Measurements from ENCODE around the gene PCBP1. TPM values are rescaled to one million over a fixed set of nuclear protein-coding genes. Genes with fewer than 3 reads are reported as not detected.

PCBP1 gene
- polyA plus RNA-seq (2012; rRNA removed) = 60.7 and 94.0 TPM in 2 replicates
- 79.9 and 99.1 TPM in 2 replicates for polyA plus RNA-seq (2012; cell fraction: cytosol; rRNA removed)
- 61.4 and 69.9 TPM in 2 replicates for polyA plus RNA-seq (2012; cell fraction: nucleus; rRNA removed)

- H3K4me2 ChIP-seq = peak within 1 kb of the TSS; percentile 98
- peak; percentile 99 for DNase-seq
- H4K20me1 ChIP-seq (ENCODE audit: insufficient read depth) = peaks cover 9% of the 10 kb centered on the region
- H3K4me1 ChIP-seq (ENCODE audit: control insufficient read depth in 1 of 2, insufficient read depth in 2 of 2, low read depth in 1 of 2, low read length in 1 of 2) = peaks cover 21 to 29% of the 10 kb centered on the region in 2 experiments; a peak in 3 of 4 replicates
- ChIA-PET POLR2A (interaction anchor here (1.0 to 4.1 kb wide), 6 partner anchors 38 to 173 kb away, joined by 3 to 36 read pairs (median 15); partner anchors contain the start of genes C2orf42 and MXD1), CTCF (interaction anchor here (0.9 to 3.4 kb wide), 2 partner anchors 56 to 175 kb away, joined by 5 to 12 read pairs; no protein-coding TSS in a partner anchor)
- H2AFZ ChIP-seq (ENCODE audit: low read depth) = peak within 1 kb of the TSS; percentile 100
- H3K79me2 ChIP-seq (ENCODE audit: insufficient read depth) = peaks cover 40% of the 10 kb centered on the region
- H3K27me3 ChIP-seq (ENCODE audit: insufficient read depth) = no peaks in the 10 kb centered on the region
- under 1% methylated on average over 42 of the region's 94 CpGs for WGBS (ENCODE audit: low lambda C conversion rate)
- H3K36me3 ChIP-seq (replicated peaks in 1 of 2; ENCODE audit: control insufficient read depth in 1 of 2, insufficient read depth in 2 of 2, low read length in 1 of 2) = peaks cover 36 to 49% of the 10 kb centered on the region in 2 experiments
- peak within 1 kb of the TSS; percentile 85 to 97 for H3K4me3 ChIP-seq (ENCODE audit: low read depth in 2 of 2, low read length in 1 of 2)
- H3F3A ChIP-seq (replicated peaks; ENCODE audit: insufficient read depth) = peaks cover 21% of the 10 kb centered on the region
- no peaks in the 10 kb centered on the region for H3K9me3 ChIP-seq
- no peaks in the 10 kb centered on the region for H3K9me2 ChIP-seq
- H3K9ac ChIP-seq = peak within 1 kb of the TSS; percentile 100
- H3K27ac ChIP-seq (ENCODE audit: low read depth in 2 of 2, low read length in 1 of 2) = peak within 1 kb of the TSS; percentile 100
- no peak for TF ChIP-seq CTCF (IDR thresholded peaks at IDR 0.05)
- 0 out of 2 replicates have a peak, but pooled peaks have one; percentile 48 for TF ChIP-seq MXI1 (IDR thresholded peaks at IDR 0.05; ENCODE audit: low read depth, low read length)
- TF ChIP-seq USF2 (IDR thresholded peaks at IDR 0.05; ENCODE audit: borderline replicate concordance, low read depth, low read length) = no peak
- TF ChIP-seq FOXM1 (IDR thresholded peaks at IDR 0.05; ENCODE audit: low read depth) = 0 out of 2 replicates have a peak, but pooled peaks have one; percentile 73
- TF ChIP-seq FOSL2 (IDR thresholded peaks at IDR 0.05; ENCODE audit: borderline replicate concordance, low read depth) = no peak
- no peak for TF ChIP-seq RXRA (IDR thresholded peaks at IDR 0.05; ENCODE audit: borderline replicate concordance, low read depth)
- no peak for TF ChIP-seq SMC3 (IDR thresholded peaks at IDR 0.05; ENCODE audit: low read depth, low read length)
- TF ChIP-seq TAF1 (IDR thresholded peaks at IDR 0.05; ENCODE audit: borderline replicate concordance, low read depth, low read length) = peak; percentile 81
- peak; percentile 80 for TF ChIP-seq GABPA (IDR thresholded peaks at IDR 0.05; ENCODE audit: low read depth)
- TF ChIP-seq CHD2 (IDR thresholded peaks at IDR 0.05; ENCODE audit: low read length, partially characterized antibody) = peak; percentile 81
- TF ChIP-seq FOXJ3 (CRISPR knock-in tag; IDR thresholded peaks at IDR 0.05) = no peak
- TF ChIP-seq NFIC (IDR thresholded peaks at IDR 0.05; ENCODE audit: borderline replicate concordance) = no peak
- TF ChIP-seq USF1 (IDR thresholded peaks at IDR 0.05; ENCODE audit: borderline replicate concordance, low read depth) = peak; percentile 53; the same call in 1 of the 2 replicates
- no peak for TF ChIP-seq RFX5 (IDR thresholded peaks at IDR 0.05; ENCODE audit: low read length)
- TF ChIP-seq ELF1 (IDR thresholded peaks at IDR 0.05) = peak; percentile 78
- no peak for TF ChIP-seq TEAD4 (IDR thresholded peaks at IDR 0.05; ENCODE audit: borderline replicate concordance, insufficient read depth)
- TF ChIP-seq MAX (IDR thresholded peaks at IDR 0.05; ENCODE audit: low read depth) = peak; percentile 96
- TF ChIP-seq SIN3A (IDR thresholded peaks at IDR 0.05; ENCODE audit: borderline replicate concordance, low read depth, low read length) = peak; percentile 32; the same call in 1 of the 2 replicates
- TF ChIP-seq YY1 (IDR thresholded peaks at IDR 0.05; ENCODE audit: low read depth) = no peak
- TF ChIP-seq REST (IDR thresholded peaks at IDR 0.05; ENCODE audit: low read depth, low read length) = peak; percentile 55; the same call in 1 of the 2 replicates
- no peak for TF ChIP-seq PBX3 (IDR thresholded peaks at IDR 0.05)
- no peak for TF ChIP-seq RAD21 (IDR thresholded peaks at IDR 0.05; ENCODE audit: low read length)
- TF ChIP-seq EP300 (IDR thresholded peaks at IDR 0.05; ENCODE audit: borderline replicate concordance in 1 of 2, low read depth in 1 of 2, low read length in 1 of 2) = no peak
Observed at GRCh38 chr2:70086838-70087701, at the start of gene PCBP1. Gene PCBP1, plus strand, starts transcription at chr2:70087477. Its CDS starts 267 bp downstream, at chr2:70087744.
